Stimulated activated CD8-positive, alpha-beta memory T cell treated with anti-CD3 and anti-CD28 coated beads, Interleukin-12 subunit alpha, Interleukin-12 subunit beta, amount 100 ng/mL, for 1 hour (primary cell): ENCODE data around the gene PLCXD3.
"Not testable (repeated sequence)": the region's sequence is repeated elsewhere in the genome, so short reads cannot be mapped to it uniquely, and the experiment has no call there.

Source experiments
- DNase-seq: peaks from one replicate; pipeline ENCODE4 v3.0.0-alpha.2; 2020; ENCODE audit warnings: low read depth

The PLCXD3 gene

DNA sequence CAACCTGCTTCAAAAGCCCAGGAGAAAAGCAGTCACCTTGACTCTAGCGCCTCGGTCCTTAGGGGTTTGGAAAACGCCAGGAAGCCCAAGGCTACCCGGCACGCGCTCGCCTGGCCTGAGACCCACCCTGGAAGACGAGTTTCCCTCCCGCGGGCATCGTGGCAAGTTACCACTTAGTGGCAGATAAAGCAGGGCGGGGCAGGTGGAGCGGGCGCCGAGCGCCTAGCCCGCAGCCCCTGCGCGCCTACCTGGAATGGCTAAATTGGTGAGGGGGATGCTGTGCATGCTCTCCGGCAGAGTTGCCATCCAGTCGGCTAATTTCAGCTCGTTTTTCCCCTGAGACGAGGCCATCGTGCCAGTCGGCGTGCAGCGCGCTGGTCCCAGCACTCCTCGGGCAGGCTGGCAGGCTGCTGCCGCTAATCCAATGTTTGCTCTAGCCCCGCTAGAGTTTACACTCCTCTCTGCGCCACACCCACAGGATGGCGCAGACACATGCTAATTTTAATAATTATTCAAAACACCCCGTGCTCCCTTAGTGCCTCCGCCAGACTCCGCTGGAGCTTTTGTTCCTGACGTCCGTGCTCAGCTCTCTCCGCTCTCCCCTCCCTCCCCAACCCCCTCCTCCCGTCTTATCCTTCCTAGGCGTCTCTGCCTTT is at the start of gene PLCXD3:
Gene PLCXD3, minus strand, starts transcription at position 426 of the 656 bp plus-strand sequence. Its CDS starts 75 bp downstream, at position 351.
- no peak for DNase-seq

GRCh38 chr5:41559184-41559583 is 48.8 kb upstream of the PLCXD3 start:
- DNase-seq, result no peak

DNA sequence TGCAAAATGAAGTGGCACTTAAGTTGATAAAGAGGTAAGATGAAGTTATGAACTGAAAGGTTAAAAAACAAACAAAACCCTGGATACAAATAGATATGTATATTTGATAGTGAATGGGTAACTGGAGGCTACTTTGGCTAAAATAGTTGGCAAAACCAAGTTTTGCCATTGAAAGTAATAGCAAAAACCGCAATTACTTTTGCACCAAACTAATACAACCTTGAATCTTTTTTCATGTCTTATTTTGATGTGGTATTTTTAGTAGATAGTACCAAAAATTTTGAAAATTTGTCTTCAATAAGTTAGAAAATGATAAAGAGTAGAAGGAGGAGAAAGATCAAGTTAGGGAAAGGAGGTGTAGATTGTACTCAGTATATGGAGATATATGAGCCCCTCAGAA is 47.9 kb upstream of the PLCXD3 start:
- no peak for DNase-seq

- DNase-seq, result no peak
Observed at GRCh38 chr5:41547991-41548390, 37.6 kb upstream of the PLCXD3 start.

DNA sequence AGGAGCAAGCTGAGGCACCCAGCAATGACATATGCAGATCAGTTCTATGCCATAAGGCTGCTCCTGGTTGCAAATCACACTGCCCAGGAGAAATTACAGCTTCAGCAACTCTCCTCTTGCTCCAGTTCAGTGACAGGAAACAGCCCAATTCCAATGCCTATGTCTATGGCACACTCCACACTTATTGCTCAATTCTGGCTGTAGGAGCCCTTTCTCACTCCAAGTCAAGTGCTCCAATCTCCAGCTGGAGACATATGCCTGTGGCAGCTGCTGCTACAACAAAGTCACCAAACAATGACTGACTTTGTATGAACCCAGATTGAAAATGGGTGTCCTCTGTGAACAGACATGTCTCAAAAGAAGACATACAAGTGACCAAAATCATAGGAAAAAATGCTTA is 31.8 kb upstream of the PLCXD3 start:
- DNase-seq, result no peak

DNA sequence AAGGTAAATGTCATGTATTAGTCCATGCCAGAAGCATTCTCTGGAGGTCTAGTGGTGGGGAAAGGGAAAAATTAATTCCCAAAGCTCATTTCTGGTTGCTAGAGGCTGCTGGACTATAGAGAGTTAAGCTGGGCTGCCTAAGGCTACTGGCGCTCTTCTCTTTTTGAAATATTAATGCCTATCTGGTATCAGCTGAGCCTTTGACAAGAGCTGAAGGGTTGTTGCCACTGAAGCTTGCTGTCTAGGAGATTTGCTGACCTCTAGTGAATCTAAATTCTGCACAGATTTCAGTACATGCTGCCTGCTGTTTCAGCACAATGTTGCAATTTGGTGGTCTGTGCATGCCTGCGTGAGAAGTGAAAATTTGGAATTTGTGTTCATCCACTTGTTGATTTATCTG is 29.1 kb upstream of the PLCXD3 start:
- no peak for DNase-seq

GRCh38 chr5:41537581-41537980 is 27.2 kb upstream of the PLCXD3 start:
- no peak for DNase-seq

- DNase-seq, result no peak
Observed at GRCh38 chr5:41532485-41532884, 22.1 kb upstream of the PLCXD3 start.

- DNase-seq, result no peak
Observed at GRCh38 chr5:41527201-41527779, 16.9 kb upstream of the PLCXD3 start.

- no peak for DNase-seq
Observed at GRCh38 chr5:41526699-41527098, 16.3 kb upstream of the PLCXD3 start.

- DNase-seq, result no peak
Observed at GRCh38 chr5:41524174-41524573, 13.8 kb upstream of the PLCXD3 start.

DNA sequence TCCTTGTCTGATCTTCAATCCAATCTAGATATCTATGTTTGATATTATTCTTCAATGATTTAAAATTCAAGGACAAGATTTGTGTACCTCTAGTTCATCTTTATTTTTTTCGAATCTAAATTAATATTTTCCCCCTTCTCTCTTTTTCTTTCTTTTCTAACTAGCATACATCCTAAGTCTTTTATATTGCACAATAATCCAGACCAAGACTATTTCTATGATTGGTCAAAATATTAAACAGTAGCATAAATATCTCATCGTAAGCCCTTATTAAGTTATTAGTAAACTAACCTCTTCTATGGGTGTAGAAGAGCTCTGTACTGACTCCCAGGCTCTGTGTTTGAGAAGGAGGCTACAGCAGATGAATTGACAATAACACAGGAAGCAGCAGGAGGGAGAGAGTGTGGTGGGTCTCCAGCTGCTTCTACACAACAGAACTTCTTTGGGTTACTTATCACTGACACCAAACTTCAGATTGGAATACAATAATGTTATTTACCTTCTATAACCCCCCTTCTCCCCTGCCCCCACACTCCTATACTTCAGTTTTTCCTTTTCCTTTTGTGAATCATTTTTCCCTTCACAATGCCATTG is 11.9 kb upstream of the PLCXD3 start:
- DNase-seq, result no peak

DNA sequence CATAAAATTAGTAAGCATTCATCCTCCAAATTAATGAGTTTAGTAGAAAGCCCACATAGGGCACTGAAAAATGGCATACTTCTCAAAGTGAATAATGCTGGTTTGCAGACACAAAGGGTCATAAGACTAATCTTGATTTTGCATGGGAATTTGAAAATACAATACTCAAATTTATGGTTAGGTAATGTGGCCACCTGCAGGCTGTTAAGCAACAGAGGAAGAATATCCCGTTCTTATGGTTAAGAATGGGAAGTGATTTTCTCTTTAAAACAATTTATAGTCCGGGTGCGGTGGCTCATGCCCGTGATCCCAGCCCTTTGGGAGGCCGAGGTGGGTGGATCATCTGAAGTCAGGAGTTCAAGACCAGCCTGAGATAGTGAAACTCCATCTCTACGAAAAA is 9.4 kb upstream of the PLCXD3 start:
- DNase-seq, result no peak

GRCh38 chr5:41517909-41518308 is 7.5 kb upstream of the PLCXD3 start:
- DNase-seq, result no peak

DNA sequence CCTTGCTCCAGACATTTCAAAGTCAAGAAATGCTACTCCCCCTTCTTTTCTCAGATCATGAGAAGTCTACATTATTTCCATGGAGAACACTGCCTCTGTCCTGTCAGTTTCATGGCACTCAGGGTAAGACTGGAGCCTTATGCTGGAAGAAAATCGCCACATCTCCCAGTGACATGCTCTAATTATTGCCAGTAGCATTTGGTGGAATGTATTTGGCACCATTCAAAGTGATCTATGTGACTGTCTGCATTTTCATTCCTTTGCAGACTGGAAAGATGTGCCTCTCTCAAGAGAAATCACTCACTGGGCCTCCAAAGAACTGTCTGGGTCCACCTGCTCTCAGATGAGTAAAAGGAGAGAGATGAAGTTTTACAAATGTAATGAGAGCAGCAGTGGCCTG is 840 bp upstream of the PLCXD3 start:
- DNase-seq, result no peak

GRCh38 chr5:41509399-41510175 is 814 bp downstream of the PLCXD3 start:
- DNase-seq, result no peak

DNA sequence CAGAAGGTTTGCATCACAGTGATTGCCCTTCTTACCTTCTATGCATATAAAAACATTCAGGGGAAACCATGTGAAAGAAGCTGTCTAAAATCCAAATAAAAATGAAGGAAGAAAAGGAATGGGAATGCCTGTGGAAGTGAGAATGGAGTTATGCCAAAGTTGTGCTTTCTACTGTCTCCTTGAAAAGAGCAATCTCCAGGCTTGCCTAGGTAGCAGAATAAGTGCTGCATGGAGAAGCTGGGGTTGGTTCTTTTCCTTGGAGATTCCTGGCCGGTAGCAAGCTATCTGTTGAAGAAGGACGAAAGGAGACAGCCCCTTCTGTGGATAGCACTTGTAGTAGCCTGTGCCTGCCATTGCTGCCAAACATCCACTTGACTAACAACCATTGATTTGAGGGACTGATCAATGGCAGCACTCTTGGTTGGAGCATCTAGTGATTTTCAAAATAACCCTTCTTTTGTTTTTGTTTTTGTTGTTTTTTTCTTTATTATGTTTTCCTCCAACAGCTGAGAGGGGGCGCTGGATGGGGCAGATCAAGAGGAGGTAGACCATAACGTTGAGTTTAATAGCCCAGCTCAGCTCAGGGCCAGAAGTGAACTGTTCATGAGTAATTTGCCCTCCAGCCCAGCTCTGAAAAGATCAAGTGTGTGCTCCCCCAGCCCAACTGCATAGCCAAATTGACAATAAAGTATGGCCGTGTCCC is 1.6 kb downstream of the PLCXD3 start:
- no peak for DNase-seq

- DNase-seq, result no peak
Observed at GRCh38 chr5:41508186-41508585, 2.2 kb downstream of the PLCXD3 start.

- no peak for DNase-seq
Observed at GRCh38 chr5:41507501-41507900, 2.9 kb downstream of the PLCXD3 start.

- no peak for DNase-seq
Observed at GRCh38 chr5:41503860-41504259, 6.5 kb downstream of the PLCXD3 start.

GRCh38 chr5:41503310-41503709 is 7.1 kb downstream of the PLCXD3 start:
- no peak for DNase-seq

GRCh38 chr5:41493490-41494126 is 16.8 kb downstream of the PLCXD3 start:
- not testable (repeated sequence) for DNase-seq
